Measurements from ENCODE around the gene VEZT. TPM values are rescaled to one million over a fixed set of nuclear protein-coding genes. Genes with fewer than 3 reads are reported as not detected.

VEZT gene
- total RNA-seq, 1 donor from 2014 or later: 107 TPM

DNA sequence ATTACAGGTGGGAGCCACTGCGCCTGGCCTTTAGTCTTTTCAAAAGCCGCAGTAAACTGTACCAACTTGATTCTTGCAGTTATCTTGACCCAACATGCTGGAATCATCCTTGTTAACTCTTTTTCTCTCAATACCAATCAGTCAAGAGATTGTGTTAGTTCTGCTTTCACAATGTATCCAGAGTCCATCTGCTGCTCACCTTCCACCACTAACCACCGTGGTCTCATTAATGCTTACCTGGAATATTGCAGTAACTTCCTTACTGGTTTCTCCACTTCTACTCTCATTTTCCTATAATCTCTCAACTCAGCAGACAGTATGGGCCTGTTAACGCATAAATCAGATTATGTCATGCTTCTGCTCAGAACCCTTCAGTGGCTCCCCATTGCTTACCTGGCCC, 62.2 kb downstream of the VEZT start:
- H3K27ac Mint-ChIP-seq: no peak overlapping the region

DNA sequence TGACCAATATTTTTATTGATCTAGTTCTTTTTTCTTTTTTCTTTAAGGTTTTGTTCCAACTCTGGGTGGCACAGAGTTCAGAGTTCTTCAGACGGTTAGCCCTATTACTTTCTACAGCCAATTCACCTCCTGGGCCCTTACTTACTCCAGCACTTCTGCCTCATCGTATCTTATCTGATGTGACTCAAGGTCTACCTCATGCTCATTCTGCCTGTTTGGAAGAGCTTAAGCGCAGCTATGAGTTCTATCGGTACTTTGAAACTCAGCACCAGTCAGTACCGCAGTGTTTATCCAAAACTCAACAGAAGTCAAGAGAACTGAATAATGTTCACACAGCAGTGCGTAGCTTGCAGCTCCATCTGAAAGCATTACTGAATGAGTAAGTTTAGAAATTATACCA, 64.7 kb downstream of the VEZT start:
- Mint-ChIP-seq H3K4me1 (peaks cover 5% of the 10 kb centered on the region), H3K27ac (no peak overlapping the region), H3K4me3 (no peak overlapping the region), H3K27me3 (ENCODE audit: low read depth) (no peaks in the 10 kb centered on the region), H3K36me3 (peaks cover 41% of the 10 kb centered on the region), H3K9me3 (no peaks in the 10 kb centered on the region)
- no peak for DNase-seq (ENCODE audit: low spot score in 2 of 2, unreplicated experiment in 2 of 2)
- TF ChIP-seq, protein P1, sequence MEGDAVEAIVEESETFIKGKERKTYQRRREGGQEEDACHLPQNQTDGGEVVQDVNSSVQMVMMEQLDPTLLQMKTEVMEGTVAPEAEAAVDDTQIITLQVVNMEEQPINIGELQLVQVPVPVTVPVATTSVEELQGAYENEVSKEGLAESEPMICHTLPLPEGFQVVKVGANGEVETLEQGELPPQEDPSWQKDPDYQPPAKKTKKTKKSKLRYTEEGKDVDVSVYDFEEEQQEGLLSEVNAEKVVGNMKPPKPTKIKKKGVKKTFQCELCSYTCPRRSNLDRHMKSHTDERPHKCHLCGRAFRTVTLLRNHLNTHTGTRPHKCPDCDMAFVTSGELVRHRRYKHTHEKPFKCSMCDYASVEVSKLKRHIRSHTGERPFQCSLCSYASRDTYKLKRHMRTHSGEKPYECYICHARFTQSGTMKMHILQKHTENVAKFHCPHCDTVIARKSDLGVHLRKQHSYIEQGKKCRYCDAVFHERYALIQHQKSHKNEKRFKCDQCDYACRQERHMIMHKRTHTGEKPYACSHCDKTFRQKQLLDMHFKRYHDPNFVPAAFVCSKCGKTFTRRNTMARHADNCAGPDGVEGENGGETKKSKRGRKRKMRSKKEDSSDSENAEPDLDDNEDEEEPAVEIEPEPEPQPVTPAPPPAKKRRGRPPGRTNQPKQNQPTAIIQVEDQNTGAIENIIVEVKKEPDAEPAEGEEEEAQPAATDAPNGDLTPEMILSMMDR (IDR thresholded peaks at IDR 0.05; ENCODE audit: unreplicated experiment): no peak

More for the DNA sequence above, 62.2 kb downstream of the VEZT start:
- TF ChIP-seq, protein P1 (IDR thresholded peaks at IDR 0.05; ENCODE audit: unreplicated experiment): no peak
- peaks cover 44% of the 10 kb centered on the region for H3K36me3 Mint-ChIP-seq
- H3K4me1 Mint-ChIP-seq: no peaks in the 10 kb centered on the region
- H3K9me3 Mint-ChIP-seq: no peaks in the 10 kb centered on the region
- no peaks in the 10 kb centered on the region for H3K27me3 Mint-ChIP-seq (ENCODE audit: low read depth)
- H3K4me3 Mint-ChIP-seq: no peak overlapping the region
- DNase-seq (ENCODE audit: low spot score in 2 of 2, unreplicated experiment in 2 of 2): no peak

DNA sequence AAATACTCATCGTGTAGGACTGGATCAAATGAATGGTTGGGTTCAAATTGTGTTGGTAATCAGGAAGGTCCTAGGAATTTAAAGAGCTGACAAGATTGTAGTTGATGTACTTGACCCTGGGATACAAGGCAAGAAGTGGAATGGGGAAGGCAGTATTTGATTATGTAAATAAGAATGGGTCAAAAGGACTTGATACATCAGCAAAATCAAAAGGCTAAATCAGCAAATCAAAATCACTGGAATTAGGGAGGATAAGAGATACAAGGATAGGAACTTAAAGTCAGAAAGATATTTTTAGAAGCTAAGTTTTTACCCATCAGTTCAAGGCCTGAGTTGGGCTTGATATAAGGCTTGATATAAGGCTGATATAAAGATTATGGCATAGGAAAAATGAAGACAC, 65.8 kb downstream of the VEZT start:
- no peak overlapping the region for H3K27ac Mint-ChIP-seq
- TF ChIP-seq, protein P1 (IDR thresholded peaks at IDR 0.05; ENCODE audit: unreplicated experiment): no peak
- no peaks in the 10 kb centered on the region for H3K9me3 Mint-ChIP-seq
- DNase-seq (ENCODE audit: low spot score in 2 of 2, unreplicated experiment in 2 of 2): no peak
- no peak overlapping the region for H3K4me3 Mint-ChIP-seq
- H3K36me3 Mint-ChIP-seq: peaks cover 40% of the 10 kb centered on the region
- H3K27me3 Mint-ChIP-seq (ENCODE audit: low read depth): no peaks in the 10 kb centered on the region
- H3K4me1 Mint-ChIP-seq: peaks cover 7% of the 10 kb centered on the region

DNA sequence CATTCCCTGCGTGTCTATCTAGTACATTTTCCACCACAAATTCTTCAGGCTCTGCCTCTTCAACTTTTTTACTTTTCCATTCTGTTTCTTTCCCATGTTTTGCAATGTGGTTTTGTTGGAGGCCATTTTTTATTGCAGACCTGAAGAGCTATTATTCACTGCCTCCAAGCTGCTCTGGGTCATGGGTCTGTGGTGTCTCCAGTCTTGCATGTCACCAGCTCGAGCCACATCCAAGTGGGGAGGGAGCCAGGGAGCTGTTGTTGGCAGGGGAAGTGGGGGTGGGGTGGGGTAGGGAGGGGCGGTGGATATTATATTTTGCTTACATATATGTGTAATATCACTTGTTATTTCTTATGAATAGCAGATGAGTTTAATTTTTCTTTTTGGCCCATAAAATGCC, 69.1 kb downstream of the VEZT start:
- no peak for DNase-seq (ENCODE audit: low spot score in 2 of 2, unreplicated experiment in 2 of 2)
- peaks cover 42% of the 10 kb centered on the region for H3K36me3 Mint-ChIP-seq
- no peak overlapping the region for H3K27ac Mint-ChIP-seq
- peaks cover 7% of the 10 kb centered on the region for H3K4me1 Mint-ChIP-seq
- H3K9me3 Mint-ChIP-seq: no peaks in the 10 kb centered on the region
- no peak overlapping the region for H3K4me3 Mint-ChIP-seq
- TF ChIP-seq, protein P1 (IDR thresholded peaks at IDR 0.05; ENCODE audit: unreplicated experiment): no peak
- no peaks in the 10 kb centered on the region for H3K27me3 Mint-ChIP-seq (ENCODE audit: low read depth)

DNA sequence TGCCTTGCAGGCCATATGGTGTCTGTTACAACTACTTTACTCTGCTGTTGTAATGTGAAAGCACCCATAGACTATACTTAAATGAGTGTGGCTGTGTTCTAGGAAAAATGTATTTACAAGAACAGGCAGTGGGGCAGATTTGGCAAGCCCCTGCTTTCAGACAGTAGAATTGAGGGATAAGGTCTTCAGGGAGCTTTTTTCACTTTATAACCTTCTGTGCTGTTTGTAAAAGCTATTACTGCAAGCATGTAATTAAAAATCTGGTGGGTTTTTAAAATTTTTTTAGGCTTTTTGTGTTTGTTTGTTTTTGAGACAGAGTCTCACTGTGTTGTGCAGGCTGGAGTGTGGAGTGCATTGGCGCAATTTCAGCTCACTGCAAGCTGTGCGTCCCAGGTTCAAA, 73.9 kb downstream of the VEZT start:
- Mint-ChIP-seq H3K4me3 (no peak overlapping the region), H3K4me1 (peaks cover 4% of the 10 kb centered on the region), H3K9me3 (no peaks in the 10 kb centered on the region), H3K27ac (no peak overlapping the region), H3K27me3 (ENCODE audit: low read depth) (no peaks in the 10 kb centered on the region), H3K36me3 (peaks cover 29% of the 10 kb centered on the region)
- TF ChIP-seq, protein P1 (IDR thresholded peaks at IDR 0.05; ENCODE audit: unreplicated experiment): no peak
- DNase-seq (ENCODE audit: low spot score in 2 of 2, unreplicated experiment in 2 of 2): no peak

DNA sequence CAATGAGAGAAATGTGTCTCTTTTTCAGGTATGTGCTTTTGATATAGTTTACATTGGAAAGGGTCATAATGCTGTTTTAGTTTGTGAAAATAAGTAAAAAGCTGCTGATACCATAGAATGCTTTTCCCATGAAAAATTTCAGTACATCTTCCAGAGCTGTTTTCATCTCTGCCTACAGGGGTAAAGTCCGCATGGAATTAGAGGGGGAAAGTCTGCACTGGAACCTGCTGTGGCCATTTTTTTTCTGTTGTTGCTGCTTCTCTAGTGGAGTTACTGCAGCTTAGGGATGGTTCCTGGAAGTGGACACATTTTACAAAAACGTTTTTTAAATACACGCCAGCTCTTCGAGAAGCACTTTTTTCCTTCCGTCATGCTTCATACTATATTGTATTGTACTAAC, 81.3 kb downstream of the VEZT start:
- H3K27ac Mint-ChIP-seq: peak overlapping the region; percentile 21
- peaks cover 33% of the 10 kb centered on the region for H3K36me3 Mint-ChIP-seq

More for the DNA sequence above, 81.3 kb downstream of the VEZT start:
- TF ChIP-seq, protein P1 (IDR thresholded peaks at IDR 0.05; ENCODE audit: unreplicated experiment): no peak
- Mint-ChIP-seq H3K9me3 (no peaks in the 10 kb centered on the region), H3K27me3 (ENCODE audit: low read depth) (no peaks in the 10 kb centered on the region), H3K4me3 (no peak overlapping the region), H3K4me1 (no peaks in the 10 kb centered on the region)
- DNase-seq (ENCODE audit: low spot score in 2 of 2, unreplicated experiment in 2 of 2): no peak
